GM21529 (cell line): Measurements from ENCODE around the gene MIPEP.
"Not testable (repeated sequence)": the region's sequence is repeated elsewhere in the genome, so short reads cannot be mapped to it uniquely, and the experiment has no call there.

ENCODE experiments used
- ATAC-seq: cut with Tn5 transposase; IDR thresholded peaks from one replicate; pipeline ENCODE4 v1.9.1; 2021; ENCODE audit not compliant: unreplicated experiment

Gene MIPEP

GRCh38 chr13:23889615-23890607 is 711 bp upstream of the MIPEP start:
- ATAC-seq = peak; percentile 10

DNA sequence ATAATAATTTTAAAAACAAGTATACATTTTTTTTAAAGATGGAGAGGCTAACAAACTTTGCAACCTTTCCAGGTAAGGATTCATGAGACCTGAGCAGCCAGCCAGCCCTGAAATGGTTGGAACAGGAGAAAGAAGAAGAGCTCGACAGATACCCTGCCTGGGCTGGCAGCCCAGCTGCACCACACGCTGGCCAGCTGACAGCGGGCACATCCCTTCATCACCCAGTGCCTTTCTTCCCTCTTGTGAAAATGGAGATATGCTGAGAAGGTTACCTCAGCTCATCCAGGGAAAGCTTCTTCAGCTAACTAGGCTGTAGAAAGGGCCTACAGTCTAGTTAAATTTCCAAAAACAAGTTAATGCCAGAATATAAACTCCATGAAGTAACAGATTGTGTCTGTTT is 4.8 kb downstream of the MIPEP start:
- not testable (repeated sequence) for ATAC-seq

DNA sequence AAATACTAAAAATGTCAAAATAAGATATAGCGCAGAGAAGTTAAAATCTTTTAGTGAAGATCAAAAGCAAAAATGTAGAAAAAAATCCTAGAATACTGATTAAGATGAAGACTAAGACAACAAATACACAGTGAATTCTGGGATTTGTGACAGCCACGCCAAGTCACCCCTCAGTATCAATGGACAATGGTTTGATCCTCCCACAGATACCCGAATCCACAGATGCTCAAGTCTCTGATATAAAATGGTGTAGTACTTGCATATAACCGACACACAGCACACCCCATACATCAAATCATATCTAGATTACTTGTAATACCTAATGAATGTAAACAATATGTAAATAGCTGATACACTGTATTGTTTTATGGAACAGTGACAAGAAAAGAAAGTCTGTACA is 5.9 kb downstream of the MIPEP start:
- ATAC-seq = no peak

DNA sequence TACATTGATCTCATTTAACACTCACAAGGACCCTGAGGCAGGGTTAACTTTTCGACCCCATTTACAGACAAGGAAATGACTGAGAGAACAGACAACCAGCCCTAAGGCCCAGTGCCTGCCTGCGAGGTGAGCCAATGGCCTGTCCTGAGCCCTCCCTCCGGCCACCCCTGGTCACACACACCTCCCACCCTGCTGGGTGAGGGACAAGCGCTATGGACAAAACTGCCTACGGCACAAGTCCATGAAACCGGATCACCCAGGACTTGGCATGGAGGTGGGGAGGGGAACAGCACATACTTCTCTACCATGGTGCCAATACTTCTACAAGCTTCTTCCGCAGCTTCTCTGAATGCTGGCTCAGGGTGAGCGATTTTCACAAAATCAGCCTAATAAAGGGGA is 7.8 kb downstream of the MIPEP start:
- not testable (repeated sequence) for ATAC-seq

GRCh38 chr13:23880493-23881401 is 8.5 kb downstream of the MIPEP start:
- not testable (repeated sequence) for ATAC-seq

DNA sequence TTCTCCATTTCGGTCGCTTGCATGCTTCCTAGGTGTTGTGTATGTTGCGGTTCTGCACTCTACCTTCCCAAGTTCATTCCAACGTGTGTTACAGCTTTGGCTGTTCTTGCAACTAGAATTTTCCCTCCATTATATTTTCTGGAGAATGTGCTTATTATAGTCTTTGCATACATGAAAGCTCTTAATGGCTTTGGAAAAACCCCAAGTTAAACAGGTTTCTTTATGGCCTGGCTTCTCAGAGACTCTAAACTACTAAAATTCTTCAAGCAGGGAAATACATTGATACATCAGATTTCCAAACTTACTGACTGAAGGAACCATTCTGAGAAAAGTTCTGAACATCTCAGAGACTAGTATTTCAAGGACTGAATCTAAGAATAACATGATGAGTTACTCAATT is 11.9 kb downstream of the MIPEP start:
- ATAC-seq = no peak

DNA sequence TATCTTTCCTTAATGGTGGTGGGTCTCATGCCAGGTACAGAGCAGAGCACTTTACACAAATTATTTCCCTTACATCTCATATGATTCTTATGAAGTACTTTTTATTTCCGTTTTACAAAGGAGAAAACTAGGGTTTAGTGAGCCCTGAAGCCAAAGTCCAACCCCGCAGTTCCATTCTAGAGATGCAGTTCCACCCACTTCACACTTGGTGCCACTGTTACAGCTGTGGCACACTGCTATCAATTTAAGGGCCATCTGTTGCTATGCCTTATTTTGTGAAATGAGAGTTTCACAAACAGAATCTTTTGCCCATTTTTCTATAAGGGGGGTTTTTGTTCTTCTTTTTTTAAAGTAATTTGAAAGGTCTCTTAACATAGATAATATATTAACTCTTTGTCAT is 12.9 kb downstream of the MIPEP start:
- no peak for ATAC-seq

- ATAC-seq = no peak
Measured at GRCh38 chr13:23871616-23872220, 17.5 kb downstream of the MIPEP start.

DNA sequence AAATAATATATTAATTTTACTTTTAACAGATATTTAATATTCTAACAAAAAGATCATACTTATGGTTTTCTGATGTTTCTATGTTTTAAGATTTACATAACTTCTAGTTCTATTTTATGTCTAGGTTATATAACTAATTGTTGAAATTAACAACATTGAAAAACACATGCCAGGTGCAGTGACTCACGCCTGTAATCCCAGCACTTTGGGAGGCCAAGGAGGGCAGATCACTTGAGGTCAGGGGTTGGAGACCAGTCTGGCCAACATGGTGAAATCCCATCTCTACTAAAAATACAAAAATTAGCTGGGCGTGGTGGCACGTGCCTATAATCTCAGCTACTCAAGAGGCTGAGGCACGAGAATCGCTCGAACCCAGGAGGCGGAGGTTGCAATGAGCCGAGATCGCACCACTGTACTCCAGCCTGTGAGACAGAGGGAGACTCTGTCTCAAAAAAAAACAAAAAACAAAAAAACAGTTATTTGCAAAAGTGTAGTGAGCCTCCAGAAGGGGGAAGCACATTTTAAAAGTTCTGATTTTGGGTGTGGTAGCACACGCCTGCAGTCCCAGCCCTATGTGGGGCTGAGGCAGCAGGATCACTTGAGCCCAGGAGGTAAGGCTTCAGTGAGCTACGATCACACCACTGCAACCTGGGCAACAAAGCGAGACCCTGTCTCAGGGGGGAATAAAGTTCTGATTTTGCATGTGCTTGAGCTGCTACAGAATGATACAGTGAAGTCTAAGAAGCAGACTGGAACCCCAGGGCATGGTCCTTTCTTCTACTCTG is 18.7 kb downstream of the MIPEP start:
- ATAC-seq = no peak

DNA sequence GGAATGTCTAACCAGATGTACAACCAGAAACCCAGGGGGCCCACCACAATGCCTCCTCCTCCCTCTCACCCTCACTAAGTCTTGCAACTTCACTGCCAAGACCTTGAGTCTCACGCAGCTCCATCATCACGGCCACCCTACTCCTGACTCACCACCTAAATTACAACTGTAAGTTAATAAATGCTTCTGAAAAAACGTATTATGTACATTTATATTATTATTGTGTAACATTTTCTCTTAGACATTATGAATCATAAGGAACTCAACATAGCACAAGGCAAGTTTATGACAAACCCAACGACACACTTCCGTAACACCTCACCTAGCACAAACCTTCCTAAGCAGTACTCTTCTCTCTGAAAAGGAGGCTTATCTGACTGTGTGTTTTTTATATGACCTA is 20.7 kb downstream of the MIPEP start:
- no peak for ATAC-seq

DNA sequence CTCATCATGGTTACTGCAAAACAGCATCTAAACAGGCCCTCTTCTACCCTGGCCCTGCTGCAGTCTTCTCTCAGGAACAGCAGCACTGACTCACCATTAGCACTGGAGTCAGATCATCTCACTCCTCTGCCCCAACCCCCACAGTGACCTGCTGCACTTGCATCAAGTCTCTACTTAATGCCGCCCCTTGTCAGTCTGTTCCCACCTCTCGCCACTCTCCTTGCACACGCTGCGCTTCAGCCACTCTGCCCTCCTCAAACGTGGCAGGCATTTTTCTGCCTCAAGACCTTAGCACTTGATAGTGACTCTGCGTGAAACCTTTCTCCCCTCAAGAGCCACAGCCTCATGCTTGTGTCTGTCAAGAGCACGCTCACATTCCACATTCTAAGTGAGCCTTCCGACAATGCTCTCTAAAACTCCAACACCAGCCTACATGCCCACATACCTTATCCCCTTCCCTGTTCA is 22.1 kb downstream of the MIPEP start:
- ATAC-seq = no peak

DNA sequence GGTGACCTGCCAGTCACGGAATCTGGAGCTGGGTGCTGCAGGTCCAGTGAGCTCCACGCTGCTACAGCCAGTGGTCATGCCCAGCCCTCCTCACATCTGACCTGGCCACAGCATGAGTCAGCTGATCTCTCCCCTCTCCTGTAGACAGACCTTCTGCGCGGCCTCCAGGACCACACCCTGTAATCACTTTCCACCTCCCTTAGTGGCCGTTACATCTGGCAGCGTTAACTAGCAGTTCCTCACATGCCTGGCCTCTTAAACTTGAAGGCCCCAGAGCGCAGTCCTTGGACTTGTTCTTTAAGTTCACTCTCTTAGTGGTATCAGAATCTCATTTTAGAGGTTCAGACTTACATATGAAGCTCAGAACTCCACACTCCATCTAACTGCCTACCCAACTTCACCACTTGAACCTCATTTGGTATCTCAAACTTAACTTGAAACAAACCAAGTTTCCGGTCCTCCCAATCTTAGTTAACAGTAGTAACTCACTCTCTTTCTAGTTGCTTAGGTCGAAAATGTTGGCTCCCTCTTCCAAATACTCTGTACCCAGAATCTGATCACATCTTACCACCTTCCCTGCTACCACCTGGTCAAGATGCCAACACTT is 22.7 kb downstream of the MIPEP start:
- ATAC-seq = no peak

- no peak for ATAC-seq
Measured at GRCh38 chr13:23865906-23866305, 23.3 kb downstream of the MIPEP start.

- ATAC-seq = no peak
Measured at GRCh38 chr13:23865026-23865425, 24.2 kb downstream of the MIPEP start.

- no peak for ATAC-seq
Measured at GRCh38 chr13:23861310-23861709, 27.9 kb downstream of the MIPEP start.

- no peak for ATAC-seq
Measured at GRCh38 chr13:23859904-23860303, 29.3 kb downstream of the MIPEP start.

GRCh38 chr13:23859455-23859854 is 29.7 kb downstream of the MIPEP start:
- no peak for ATAC-seq

DNA sequence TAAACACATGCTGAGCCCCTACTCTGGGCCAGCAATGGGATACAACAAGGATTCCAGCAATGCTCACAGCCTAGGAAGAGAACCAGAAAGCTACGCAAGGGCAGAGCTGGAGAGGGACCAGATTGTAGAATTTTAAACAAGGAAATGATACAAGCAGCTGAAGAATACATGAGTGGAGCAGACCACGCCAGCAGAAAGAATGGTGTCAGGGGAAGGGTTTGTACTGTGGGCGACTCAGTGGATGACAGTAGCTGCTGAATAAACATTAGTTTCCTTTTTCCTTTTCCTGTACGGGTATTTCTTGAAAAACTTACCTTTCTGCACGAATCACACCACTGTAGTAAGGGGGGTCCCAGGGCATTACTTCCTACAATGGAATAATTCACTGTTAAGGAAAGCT is 30.7 kb downstream of the MIPEP start:
- no peak for ATAC-seq

DNA sequence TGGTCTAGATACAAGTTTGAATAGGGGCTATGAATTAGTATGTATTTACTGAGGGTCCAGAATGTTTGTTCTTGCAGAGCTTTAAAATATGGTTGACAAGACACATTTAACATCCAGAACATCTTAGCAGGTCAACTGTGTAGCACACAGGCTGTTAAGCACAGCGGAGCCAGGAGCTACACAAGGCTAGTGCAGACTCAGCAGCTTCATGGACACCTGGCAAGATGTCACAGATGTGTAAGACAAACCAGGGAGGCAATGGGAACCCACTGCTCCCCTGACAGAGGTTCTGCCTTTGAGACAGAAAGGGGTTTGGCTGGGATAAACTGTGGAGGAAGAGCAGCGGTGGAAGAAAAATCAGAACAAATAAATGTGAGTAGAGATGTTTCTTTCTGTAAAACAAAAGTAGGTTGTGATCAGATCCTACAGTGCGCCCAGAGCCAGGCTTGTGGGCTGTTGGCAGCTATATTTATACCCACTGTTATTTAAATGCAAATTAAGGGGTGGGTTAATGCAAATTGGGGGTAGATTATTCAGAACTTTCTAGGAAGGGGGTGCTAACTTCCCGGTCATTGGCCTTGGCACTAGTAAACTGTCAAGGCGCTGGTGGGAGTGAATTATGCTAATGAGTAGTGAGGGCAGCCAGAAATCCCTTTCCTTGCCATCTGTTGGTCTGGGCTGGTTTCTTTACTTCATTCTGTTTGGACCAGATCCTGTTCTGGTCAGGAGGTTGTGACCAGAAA is 33.0 kb downstream of the MIPEP start:
- no peak for ATAC-seq
